ENCODE measurements around the gene FAM163B.

The FAM163B gene

GRCh38 chr9:133638711-133639110, 29.5 kb upstream of the FAM163B start:
- Histone ChIP-seq H3K4me3 (ENCODE audit: low read length) (no peak overlapping the region), H3K27ac (ENCODE audit: low read length) (no peak overlapping the region), H3K27me3 (ENCODE audit: control insufficient read depth, insufficient read depth, low read length) (no peaks in the 10 kb centered on the region), H3K9me3 (ENCODE audit: control insufficient read depth, insufficient read depth, low read length) (no peaks in the 10 kb centered on the region), H3K4me1 (ENCODE audit: control insufficient read depth, insufficient read depth, low read length) (peaks cover 3% of the 10 kb centered on the region), H3K36me3 (ENCODE audit: control insufficient read depth, insufficient read depth, low read length) (no peaks in the 10 kb centered on the region)
- WGBS (ENCODE audit: insufficient coverage, insufficient read length) = no CpG with 5 or more reads among the region's 8 CpGs
- DNase-seq (ENCODE audit: low read depth, low spot score) = no peak

- Histone ChIP-seq H3K4me3 (ENCODE audit: low read length) (no peak overlapping the region), H3K9me3 (ENCODE audit: control insufficient read depth, insufficient read depth, low read length) (no peaks in the 10 kb centered on the region), H3K4me1 (ENCODE audit: control insufficient read depth, insufficient read depth, low read length) (peaks cover 7% of the 10 kb centered on the region), H3K36me3 (ENCODE audit: control insufficient read depth, insufficient read depth, low read length) (no peaks in the 10 kb centered on the region), H3K27ac (ENCODE audit: low read length) (no peak overlapping the region), H3K27me3 (ENCODE audit: control insufficient read depth, insufficient read depth, low read length) (no peaks in the 10 kb centered on the region)
- DNase-seq (ENCODE audit: low read depth, low spot score) = no peak
- no CpG with 5 or more reads among the region's 8 CpGs for WGBS (ENCODE audit: insufficient coverage, insufficient read length)
Observed at GRCh38 chr9:133638076-133638475, 28.9 kb upstream of the FAM163B start.

GRCh38 chr9:133637451-133638055, 28.4 kb upstream of the FAM163B start:
- WGBS (ENCODE audit: insufficient coverage, insufficient read length) = no CpG with 5 or more reads among the region's 12 CpGs

GRCh38 chr9:133636902-133637301, 27.7 kb upstream of the FAM163B start:
- Histone ChIP-seq H3K27me3 (ENCODE audit: control insufficient read depth, insufficient read depth, low read length) (no peaks in the 10 kb centered on the region), H3K36me3 (ENCODE audit: control insufficient read depth, insufficient read depth, low read length) (no peaks in the 10 kb centered on the region), H3K9me3 (ENCODE audit: control insufficient read depth, insufficient read depth, low read length) (no peaks in the 10 kb centered on the region), H3K4me3 (ENCODE audit: low read length) (no peak overlapping the region), H3K4me1 (ENCODE audit: control insufficient read depth, insufficient read depth, low read length) (peaks cover 9% of the 10 kb centered on the region), H3K27ac (ENCODE audit: low read length) (no peak overlapping the region)
- WGBS (ENCODE audit: insufficient coverage, insufficient read length) = no CpG with 5 or more reads among the region's 12 CpGs
- DNase-seq (ENCODE audit: low read depth, low spot score) = no peak

More at GRCh38 chr9:133637451-133638055, 28.4 kb upstream of the FAM163B start:
- Histone ChIP-seq H3K27me3 (ENCODE audit: control insufficient read depth, insufficient read depth, low read length) (no peaks in the 10 kb centered on the region), H3K9me3 (ENCODE audit: control insufficient read depth, insufficient read depth, low read length) (no peaks in the 10 kb centered on the region), H3K4me3 (ENCODE audit: low read length) (no peak overlapping the region), H3K4me1 (ENCODE audit: control insufficient read depth, insufficient read depth, low read length) (peaks cover 9% of the 10 kb centered on the region), H3K27ac (ENCODE audit: low read length) (no peak overlapping the region), H3K36me3 (ENCODE audit: control insufficient read depth, insufficient read depth, low read length) (no peaks in the 10 kb centered on the region)
- DNase-seq (ENCODE audit: low read depth, low spot score) = no peak

GRCh38 chr9:133635533-133636531, 26.6 kb upstream of the FAM163B start, which contains the start of gene DBH:
TSS of gene DBH (plus strand) at chr9:133636363. CDS start at chr9:133636372, 9 bp downstream.
- H3K27me3 ChIP-seq (ENCODE audit: control insufficient read depth, insufficient read depth, low read length) = no peaks in the 10 kb centered on the region

GRCh38 chr9:133635098-133635497, 25.9 kb upstream of the FAM163B start:
- Histone ChIP-seq H3K27ac (ENCODE audit: low read length) (no peak overlapping the region), H3K27me3 (ENCODE audit: control insufficient read depth, insufficient read depth, low read length) (no peaks in the 10 kb centered on the region), H3K9me3 (ENCODE audit: control insufficient read depth, insufficient read depth, low read length) (no peaks in the 10 kb centered on the region), H3K36me3 (ENCODE audit: control insufficient read depth, insufficient read depth, low read length) (no peaks in the 10 kb centered on the region), H3K4me1 (ENCODE audit: control insufficient read depth, insufficient read depth, low read length) (peaks cover 9% of the 10 kb centered on the region), H3K4me3 (ENCODE audit: low read length) (no peak overlapping the region)
- DNase-seq (ENCODE audit: low read depth, low spot score) = no peak
- WGBS (ENCODE audit: insufficient coverage, insufficient read length) = no CpG with 5 or more reads among the region's 6 CpGs

More at GRCh38 chr9:133635533-133636531, 26.6 kb upstream of the FAM163B start, which contains the start of gene DBH:
- H3K9me3 ChIP-seq (ENCODE audit: control insufficient read depth, insufficient read depth, low read length) = no peaks in the 10 kb centered on the region
- no peak within 1 kb of the TSS for H3K4me3 ChIP-seq (ENCODE audit: low read length)
- no peak for DNase-seq (ENCODE audit: low read depth, low spot score)
- no peaks in the 10 kb centered on the region for H3K36me3 ChIP-seq (ENCODE audit: control insufficient read depth, insufficient read depth, low read length)
- H3K4me1 ChIP-seq (ENCODE audit: control insufficient read depth, insufficient read depth, low read length) = peaks cover 9% of the 10 kb centered on the region
- H3K27ac ChIP-seq (ENCODE audit: low read length) = no peak within 1 kb of the TSS
- no CpG with 5 or more reads among the region's 24 CpGs for WGBS (ENCODE audit: insufficient coverage, insufficient read length)

GRCh38 chr9:133634081-133634691, 25.0 kb upstream of the FAM163B start:
- H3K4me1 ChIP-seq (ENCODE audit: control insufficient read depth, insufficient read depth, low read length) = peaks cover 9% of the 10 kb centered on the region
- DNase-seq (ENCODE audit: low read depth, low spot score) = no peak
- no peak overlapping the region for H3K4me3 ChIP-seq (ENCODE audit: low read length)
- H3K9me3 ChIP-seq (ENCODE audit: control insufficient read depth, insufficient read depth, low read length) = no peaks in the 10 kb centered on the region
- H3K27ac ChIP-seq (ENCODE audit: low read length) = no peak overlapping the region
- H3K36me3 ChIP-seq (ENCODE audit: control insufficient read depth, insufficient read depth, low read length) = no peaks in the 10 kb centered on the region
- WGBS (ENCODE audit: insufficient coverage, insufficient read length) = no CpG with 5 or more reads among the region's 24 CpGs
- H3K27me3 ChIP-seq (ENCODE audit: control insufficient read depth, insufficient read depth, low read length) = no peaks in the 10 kb centered on the region

GRCh38 chr9:133633681-133634080, 24.5 kb upstream of the FAM163B start:
- Histone ChIP-seq H3K4me3 (ENCODE audit: low read length) (no peak overlapping the region), H3K4me1 (ENCODE audit: control insufficient read depth, insufficient read depth, low read length) (peaks cover 9% of the 10 kb centered on the region), H3K36me3 (ENCODE audit: control insufficient read depth, insufficient read depth, low read length) (no peaks in the 10 kb centered on the region), H3K27me3 (ENCODE audit: control insufficient read depth, insufficient read depth, low read length) (no peaks in the 10 kb centered on the region), H3K27ac (ENCODE audit: low read length) (no peak overlapping the region), H3K9me3 (ENCODE audit: control insufficient read depth, insufficient read depth, low read length) (no peaks in the 10 kb centered on the region)
- no CpG with 5 or more reads among the region's 8 CpGs for WGBS (ENCODE audit: insufficient coverage, insufficient read length)
- DNase-seq (ENCODE audit: low read depth, low spot score) = no peak

GRCh38 chr9:133632806-133633680, 23.9 kb upstream of the FAM163B start:
- WGBS (ENCODE audit: insufficient coverage, insufficient read length) = no CpG with 5 or more reads among the region's 27 CpGs
- Histone ChIP-seq H3K27ac (ENCODE audit: low read length) (no peak overlapping the region), H3K4me3 (ENCODE audit: low read length) (no peak overlapping the region), H3K27me3 (ENCODE audit: control insufficient read depth, insufficient read depth, low read length) (no peaks in the 10 kb centered on the region), H3K36me3 (ENCODE audit: control insufficient read depth, insufficient read depth, low read length) (no peaks in the 10 kb centered on the region), H3K9me3 (ENCODE audit: control insufficient read depth, insufficient read depth, low read length) (no peaks in the 10 kb centered on the region), H3K4me1 (ENCODE audit: control insufficient read depth, insufficient read depth, low read length) (peaks cover 9% of the 10 kb centered on the region)
- no peak for DNase-seq (ENCODE audit: low read depth, low spot score)
